H1 (cell line): ENCODE measurements around the gene ARHGEF16. TPM values are rescaled to one million over a fixed set of nuclear protein-coding genes. Genes with fewer than 3 reads are reported as not detected.
A peak's percentile ranks its signal among the peaks of the same experiment; 100 is the strongest.

Source experiments
- CTCF ChIA-PET: fragments of 300-600 bp; sonication (Branson Sonifier 250); formaldehyde crosslinking; loops from one replicate; lab custom pipeline; 2021; ENCODE audit not compliant: partially characterized antibody; lab: Charles Lee
- POLR2A ChIA-PET: fragments of 300-600 bp; sonication (Branson Sonifier 250); formaldehyde crosslinking; loops from one replicate; lab custom pipeline; 2021; ENCODE audit warnings: inconsistent platforms; ENCODE audit not compliant: partially characterized antibody; lab: Charles Lee
- DNase-seq, 2 experiments: peaks; one replicate each; pipeline versions ENCODE4 v3.0.0 to v3.0.0-alpha.2; 2010 to 2022; ENCODE audit warnings: low spot score in 2 of 2, low read depth in 1 of 2, mixed read lengths in 1 of 2
- FAIRE-seq: peaks from 2 replicates; lab custom pipeline; 2011; peaks lifted over from hg19 to GRCh38; lab: Jason Lieb, UNC
- H2AFZ ChIP-seq: 2 replicates; pipeline ENCODE4 v1.8.1; 2012; ENCODE audit warnings: low read length, inconsistent platforms
- H2AK5ac ChIP-seq: 2 replicates; pipeline ENCODE4 v1.6.1; 2013; ENCODE audit warnings: low read depth, low read length
- H2BK120ac ChIP-seq: replicated peaks from 2 replicates; pipeline ENCODE3; 2013; ENCODE audit warnings: low read depth, low read length, inconsistent platforms
- H2BK12ac ChIP-seq: 2 replicates; pipeline ENCODE4 v1.6.1; 2013; ENCODE audit warnings: low read depth, low read length
- H2BK15ac ChIP-seq: 2 replicates; pipeline ENCODE4 v1.6.1; 2013; ENCODE audit warnings: low read length
- H2BK20ac ChIP-seq: 2 replicates; pipeline ENCODE4 v1.6.1; 2013; ENCODE audit warnings: low read length
- H2BK5ac ChIP-seq: 2 replicates; pipeline ENCODE4 v1.6.1; 2013; ENCODE audit warnings: low read depth, low read length
- H3K14ac ChIP-seq: 2 replicates; pipeline ENCODE4 v1.6.1; 2013; ENCODE audit warnings: inconsistent platforms; ENCODE audit not compliant: insufficient read length
- H3K18ac ChIP-seq: 2 replicates; pipeline ENCODE4 v1.6.1; 2013; ENCODE audit warnings: low read length; ENCODE audit errors: extremely low read depth
- H3K23ac ChIP-seq: 2 replicates; pipeline ENCODE4 v1.6.1; 2013; ENCODE audit warnings: inconsistent platforms; ENCODE audit not compliant: insufficient read length
- H3K23me2 ChIP-seq: 2 replicates; pipeline ENCODE4 v1.6.1; 2013; ENCODE audit warnings: low read depth, low read length
- H3K27ac ChIP-seq: 2 replicates; pipeline ENCODE4 v1.6.1; 2011; ENCODE audit warnings: low read depth, low read length, inconsistent platforms
- H3K27me3 ChIP-seq, 4 experiments: replicated peaks in 1 of 4; 1 replicate in 1 of 4; 2 replicates in 3 of 4; pipeline versions ENCODE4 v1.6.1 to v1.8.1; 2011 to 2013; ENCODE audit warnings: low read length in 3 of 4, mild to moderate bottlenecking in 3 of 4, inconsistent platforms in 2 of 4, mixed read lengths in 2 of 4, moderate library complexity in 1 of 4; ENCODE audit not compliant: control insufficient read depth in 3 of 4, insufficient read depth in 3 of 4; ENCODE audit errors: extremely low read depth in 1 of 4
- H3K36me3 ChIP-seq, 4 experiments: 2 replicates each; pipeline versions ENCODE4 v1.6.1 to v1.8.1; 2011 to 2013; ENCODE audit warnings: mild to moderate bottlenecking in 4 of 4, low read length in 3 of 4, moderate library complexity in 2 of 4, control low read depth in 1 of 4, inconsistent platforms in 1 of 4; ENCODE audit not compliant: insufficient read depth in 4 of 4, control insufficient read depth in 2 of 4
- H3K4ac ChIP-seq: replicated peaks from 2 replicates; pipeline ENCODE3; 2013; ENCODE audit warnings: low read length, low read depth, mixed read lengths, inconsistent platforms; ENCODE audit not compliant: insufficient read length
- H3K4me1 ChIP-seq, 4 experiments: replicated peaks in 1 of 4; 1 replicate in 1 of 4; 2 replicates in 3 of 4; pipeline versions ENCODE4 v1.6.1 to v1.8.1; 2011 to 2013; ENCODE audit warnings: low read length in 3 of 4, inconsistent platforms in 2 of 4, mixed read lengths in 1 of 4; ENCODE audit not compliant: insufficient read depth in 4 of 4, control insufficient read depth in 3 of 4
- H3K4me2 ChIP-seq, 2 experiments: 2 replicates each; pipeline versions ENCODE4 v1.6.1 to v1.8.1; 2011 to 2013; ENCODE audit warnings: low read depth in 2 of 2, low read length in 2 of 2, control low read depth in 1 of 2, inconsistent platforms in 1 of 2, mild to moderate bottlenecking in 1 of 2; ENCODE audit not compliant: insufficient read depth in 1 of 2
- H3K4me3 ChIP-seq, 4 experiments: fragments of 200-600, 300-600 bp in 1 of 4; sonication (generic), shearing (Covaris generic), sonication (Bioruptor Twin) in 1 of 4; 2 replicates each; pipeline versions ENCODE4 v1.5.1 to v1.8.1; 2011 to 2016; ENCODE audit warnings: low read length in 4 of 4, low read depth in 3 of 4, control low read depth in 2 of 4, inconsistent platforms in 2 of 4, mild to moderate bottlenecking in 2 of 4, mixed read lengths in 1 of 4, moderate library complexity in 1 of 4; ENCODE audit not compliant: insufficient read depth in 2 of 4; ENCODE audit errors: extremely low read depth in 1 of 4
- H3K56ac ChIP-seq: replicated peaks from 2 replicates; pipeline ENCODE3; 2013; ENCODE audit warnings: low read depth, mild to moderate bottlenecking, mixed read lengths, low read length, inconsistent platforms; ENCODE audit not compliant: insufficient read length
- H3K79me1 ChIP-seq: 2 replicates; pipeline ENCODE4 v1.6.1; 2013; ENCODE audit warnings: low read depth, low read length, control low read depth
- H3K79me2 ChIP-seq, 2 experiments: 2 replicates each; pipeline versions ENCODE4 v1.6.1 to v1.8.1; 2012 to 2013; ENCODE audit warnings: low read length in 2 of 2, mild to moderate bottlenecking in 2 of 2, inconsistent platforms in 1 of 2; ENCODE audit not compliant: insufficient read depth in 2 of 2, control insufficient read depth in 1 of 2
- H3K9ac ChIP-seq, 4 experiments: replicated peaks in 1 of 4; 1 replicate in 1 of 4; 2 replicates in 3 of 4; pipeline versions ENCODE4 v1.6.1 to v1.8.1; 2011 to 2013; ENCODE audit warnings: low read depth in 3 of 4, low read length in 3 of 4, control low read depth in 2 of 4, mild to moderate bottlenecking in 2 of 4, moderate library complexity in 2 of 4, inconsistent platforms in 1 of 4; ENCODE audit errors: extremely low read depth in 1 of 4
- H3K9me3 ChIP-seq, 2 experiments: 2 replicates each; pipeline versions ENCODE4 v1.6.1 to v1.8.1; 2012 to 2013; ENCODE audit warnings: mild to moderate bottlenecking in 2 of 2, moderate library complexity in 2 of 2, control low read depth in 1 of 2, inconsistent platforms in 1 of 2, low read depth in 1 of 2, low read length in 1 of 2, mixed read lengths in 1 of 2; ENCODE audit not compliant: insufficient read depth in 2 of 2
- H4K20me1 ChIP-seq, 2 experiments: replicated peaks in 1 of 2; 2 replicates each; pipeline versions ENCODE3 to v1.8.1; 2011 to 2013; ENCODE audit warnings: inconsistent platforms in 2 of 2, low read length in 2 of 2, mild to moderate bottlenecking in 1 of 2; ENCODE audit not compliant: insufficient read depth in 2 of 2, control insufficient read depth in 1 of 2
- H4K5ac ChIP-seq: 2 replicates; pipeline ENCODE4 v1.6.1; 2013; ENCODE audit warnings: low read length, low read depth, mixed read lengths, inconsistent platforms; ENCODE audit not compliant: insufficient read length
- H4K8ac ChIP-seq: 2 replicates; pipeline ENCODE4 v1.8.0; 2013; ENCODE audit warnings: mild to moderate bottlenecking, moderate library complexity, low read length, inconsistent platforms; ENCODE audit not compliant: insufficient read depth; ENCODE audit errors: extremely low read depth
- H4K91ac ChIP-seq: replicated peaks from 2 replicates; pipeline ENCODE3; 2013; ENCODE audit warnings: low read length, mixed read lengths, inconsistent platforms; ENCODE audit not compliant: insufficient read length
- CHD2 ChIP-seq: IDR thresholded peaks from 2 replicates; pipeline ENCODE4 v1.6.1; 2012; ENCODE audit warnings: low read length, improper control_type of control experiment
- HDAC6 ChIP-seq: IDR thresholded peaks from one replicate; pipeline ENCODE4 v1.7.1; 2012; ENCODE audit warnings: low read depth, mild to moderate bottlenecking, inconsistent platforms, low read length, moderate library complexity
- PHF8 ChIP-seq: fragments of 200-600 bp; sonication (generic); conservative IDR thresholded peaks from 2 replicates; pipeline ENCODE4 v1.7.1; 2012; ENCODE audit warnings: low read depth, mild to moderate bottlenecking, inconsistent platforms, low read length, moderate library complexity
- RAD21 ChIP-seq, 2 experiments: IDR thresholded peaks in 1 of 2; conservative IDR thresholded peaks in 1 of 2; 2 replicates each; pipeline ENCODE4 v1.6.1; 2011; ENCODE audit warnings: low read depth in 2 of 2, low read length in 2 of 2, improper control_type of control experiment in 1 of 2, inconsistent platforms in 1 of 2, mild to moderate bottlenecking in 1 of 2, moderate library complexity in 1 of 2
- SIRT6 ChIP-seq: IDR thresholded peaks from one replicate; pipeline ENCODE4 v1.7.1; 2012; ENCODE audit warnings: low read length, inconsistent platforms
- SIX5 ChIP-seq: IDR thresholded peaks from 2 replicates; pipeline ENCODE4 v1.6.1; 2011; ENCODE audit warnings: mild to moderate bottlenecking, low read depth, low read length
- WGBS, 2 experiments: shearing (Covaris generic) in 1 of 2; methylation state at CpG; one replicate each; pipeline versions ENCODE4 v1.1.6 to v1.1.7; 2013 to 2015; ENCODE audit warnings: low lambda C conversion rate in 2 of 2, mixed read lengths in 2 of 2, inconsistent platforms in 1 of 2, low coverage in 1 of 2, missing lambda C conversion rate in 1 of 2; ENCODE audit not compliant: insufficient replicate concordance in 2 of 2, insufficient coverage in 1 of 2, insufficient read length in 1 of 2; ENCODE audit errors: extremely low coverage in 1 of 2, missing lambda C conversion rate in 1 of 2; 5-methylcytosine and 5-hydroxymethylcytosine counted together
- polyA plus RNA-seq, 7 experiments: library from polyadenylated mRNA; depleted of rRNA in 3 of 7; stranded (reverse) in 5 of 7; unstranded in 2 of 7; fragments of >200 nt in 5 of 7; fragments of 200-250 nt in 2 of 7; gene quantifications; 1 replicate in 5 of 7; 2 replicates in 1 of 7; 4 replicates in 1 of 7; pipeline versions ENCODE4 v1.2.1 to v1.2.3, GENCODE V29; 2011 to 2013; ENCODE audit warnings: missing spikeins in 2 of 7, mixed read lengths in 2 of 7
- total RNA-seq: library from RNA; stranded (reverse); fragmentation: NEBNext Ultra II Directional; extraction: Animal tissue kit (Norgen Biotek cat#: 25700); gene quantifications from 2 replicates; pipeline ENCODE4 v1.2.1, GENCODE V29; 2021
- TF ChIP-seq, protein P1 (sequence below), 3 experiments: IDR thresholded peaks; 1 replicate in 2 of 3; 2 replicates in 1 of 3; pipeline versions ENCODE4 v1.5.1 to v1.6.1; 2011; ENCODE audit warnings: low read length in 3 of 3, mild to moderate bottlenecking in 3 of 3, inconsistent platforms in 2 of 3, low read depth in 1 of 3, moderate library complexity in 1 of 3; ENCODE audit not compliant: insufficient read depth in 1 of 3; ENCODE audit errors: control extremely low read depth in 1 of 3

ARHGEF16 gene
- total and polyA plus RNA-seq, 2 of the 8 experiments (the other 6 are each of a cell fraction or from before 2014, with no cell fraction given): 18.3 to 20.7 TPM

DNA sequence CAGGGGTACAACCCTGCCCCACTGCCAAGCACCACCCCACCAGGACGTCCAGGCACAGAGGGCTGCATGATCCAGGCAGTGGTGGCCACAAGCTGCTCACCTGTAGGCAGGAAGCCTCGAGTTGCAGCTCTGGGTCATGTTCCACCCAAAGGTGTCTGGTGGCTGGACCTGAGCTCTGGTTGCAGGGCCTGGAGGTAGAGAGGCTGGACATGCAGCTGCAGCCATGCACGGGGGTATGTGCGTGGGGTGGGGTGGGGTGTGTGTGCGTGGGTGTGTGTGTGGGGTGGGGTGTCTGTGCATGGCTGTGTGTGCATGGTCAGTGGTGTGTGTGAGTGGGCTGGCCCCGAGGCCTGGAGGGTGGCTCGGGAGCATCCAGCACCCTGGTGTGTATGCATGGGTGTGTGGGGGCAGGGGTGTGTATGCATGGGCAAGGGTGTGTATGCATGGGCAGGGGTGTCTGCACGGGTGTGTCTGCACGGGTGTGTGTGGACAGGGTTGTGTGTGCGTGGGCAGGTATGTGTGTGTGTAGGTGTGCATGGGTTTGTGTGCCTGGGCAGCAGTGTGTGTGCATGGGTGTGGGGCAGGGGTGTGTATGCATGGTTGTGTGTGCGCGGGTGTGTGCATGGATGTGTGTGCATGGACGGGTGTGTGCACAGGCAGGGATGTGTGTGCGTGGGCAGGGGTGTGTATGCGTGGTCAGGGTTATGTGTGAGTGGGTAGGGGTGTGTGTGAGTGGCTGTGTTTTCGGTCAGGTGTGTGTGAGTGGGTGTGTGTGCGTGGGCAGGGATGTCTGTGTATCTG lies 15.6 kb downstream of the ARHGEF16 start:
- H3K4ac ChIP-seq: peak overlapping the region; percentile 27
- peak overlapping the region; percentile 100 for H2BK15ac ChIP-seq
- TF ChIP-seq, protein P1, sequence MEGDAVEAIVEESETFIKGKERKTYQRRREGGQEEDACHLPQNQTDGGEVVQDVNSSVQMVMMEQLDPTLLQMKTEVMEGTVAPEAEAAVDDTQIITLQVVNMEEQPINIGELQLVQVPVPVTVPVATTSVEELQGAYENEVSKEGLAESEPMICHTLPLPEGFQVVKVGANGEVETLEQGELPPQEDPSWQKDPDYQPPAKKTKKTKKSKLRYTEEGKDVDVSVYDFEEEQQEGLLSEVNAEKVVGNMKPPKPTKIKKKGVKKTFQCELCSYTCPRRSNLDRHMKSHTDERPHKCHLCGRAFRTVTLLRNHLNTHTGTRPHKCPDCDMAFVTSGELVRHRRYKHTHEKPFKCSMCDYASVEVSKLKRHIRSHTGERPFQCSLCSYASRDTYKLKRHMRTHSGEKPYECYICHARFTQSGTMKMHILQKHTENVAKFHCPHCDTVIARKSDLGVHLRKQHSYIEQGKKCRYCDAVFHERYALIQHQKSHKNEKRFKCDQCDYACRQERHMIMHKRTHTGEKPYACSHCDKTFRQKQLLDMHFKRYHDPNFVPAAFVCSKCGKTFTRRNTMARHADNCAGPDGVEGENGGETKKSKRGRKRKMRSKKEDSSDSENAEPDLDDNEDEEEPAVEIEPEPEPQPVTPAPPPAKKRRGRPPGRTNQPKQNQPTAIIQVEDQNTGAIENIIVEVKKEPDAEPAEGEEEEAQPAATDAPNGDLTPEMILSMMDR (IDR thresholded peaks at IDR 0.05; ENCODE audit: control extremely low read depth in 1 of 3, insufficient read depth in 1 of 3, low read depth in 1 of 3, low read length in 3 of 3): no peak
- TF ChIP-seq HDAC6 (no peak), PHF8 (no peak), CHD2 (no peak), SIRT6 (no peak), RAD21 (IDR thresholded peaks at IDR 0.05 in 1 of 2, conservative IDR thresholded peaks at IDR 0.05 in 1 of 2; ENCODE audit: low read depth in 2 of 2, low read length in 2 of 2) (no peak), SIX5 (no peak)
- H3K23me2 ChIP-seq: peaks cover 5% of the 10 kb centered on the region; the same call in 1 of the 2 replicates
- no peak overlapping the region for H3K4me2 ChIP-seq
- H3K79me2 ChIP-seq: no peaks in the 10 kb centered on the region
- H4K91ac ChIP-seq: peak overlapping the region; percentile 98
- peak overlapping the region; percentile 6 for H2BK120ac ChIP-seq
- peak overlapping the region; percentile 98 for H2BK5ac ChIP-seq
- H4K8ac ChIP-seq: no peak overlapping the region; the same call in 1 of the 2 replicates
- H3K14ac ChIP-seq: no peak overlapping the region
- DNase-seq (no peak), FAIRE-seq (no peak)
- no peak overlapping the region for H3K4me3 ChIP-seq
- H3K23ac ChIP-seq: no peak overlapping the region
- peak overlapping the region; percentile 100; the same call in 1 of the 2 replicates for H2BK12ac ChIP-seq
- ChIA-PET CTCF (interaction anchor here (1.0 to 3.7 kb wide), 2 partner anchors 17 to 121 kb away, joined by 3 to 12 read pairs; no protein-coding TSS in a partner anchor), POLR2A (no interaction called here)
- peak overlapping the region; percentile 92; the same call in 1 of the 2 replicates for H2BK20ac ChIP-seq
- peak overlapping the region; percentile 75; the same call in 1 of the 2 replicates for H3K27ac ChIP-seq
- peaks cover 0 to 14% (median 4%) of the 10 kb centered on the region in 4 experiments; a peak in 5 of 8 replicates for H3K36me3 ChIP-seq
- no peak overlapping the region for H4K5ac ChIP-seq
- WGBS, 2 experiments: 97% methylated on average over 12 of the region's 17 CpGs; no CpG with 5 or more reads in 1 of the 2 experiments
- H3K9ac ChIP-seq: no peak overlapping the region
- H3K18ac ChIP-seq: peak overlapping the region; percentile 83; the same call in 1 of the 2 replicates
- H3K9me3 ChIP-seq: no peaks in the 10 kb centered on the region
- H4K20me1 ChIP-seq: peaks cover 0 to 9% of the 10 kb centered on the region in 2 experiments
- H3K79me1 ChIP-seq: no peaks in the 10 kb centered on the region; the same call in 1 of the 2 replicates
- peaks cover 0 to 22% (median 16%) of the 10 kb centered on the region in 4 experiments; a peak in 6 of 7 replicates for H3K4me1 ChIP-seq
- H2AFZ ChIP-seq: no peak overlapping the region
- no peak overlapping the region for H3K56ac ChIP-seq
- peak overlapping the region; percentile 99 for H2AK5ac ChIP-seq
- H3K27me3 ChIP-seq: no peaks in the 10 kb centered on the region
